Body of pancreas (tissue), 4 donors: Measurements from ENCODE around the gene ACP7. TPM values are rescaled to one million over a fixed set of nuclear protein-coding genes. Genes with fewer than 3 reads are reported as not detected.
"Not testable (repeated sequence)": the region's sequence is repeated elsewhere in the genome, so short reads cannot be mapped to it uniquely, and the experiment has no call there.

ENCODE experiments used
- ATAC-seq: fragments of 150-250 bp; one replicate; pipeline ENCODE4 v1.9.1; 2016
- DNase-seq, 4 donors: peaks; one replicate each; pipeline ENCODE4 v3.0.0-alpha.2; 2019
- H3K27ac ChIP-seq, 4 donors: fragments of 200-600 bp; sonication (generic); 1 replicate in 3 of 4; 2 replicates in 1 of 4; pipeline versions ENCODE4 v1.5.1 to v1.6.1; 2016 to 2019; ENCODE audit warnings: mild to moderate bottlenecking in 1 of 4, mixed read lengths in 1 of 4, moderate library complexity in 1 of 4
- H3K27me3 ChIP-seq, 2 donors: fragments of 200-600 bp; sonication (generic); one replicate each; pipeline ENCODE4 v1.6.0; 2016; ENCODE audit warnings: mild to moderate bottlenecking in 1 of 2
- H3K36me3 ChIP-seq, 2 donors: fragments of 200-600 bp; sonication (generic); replicated peaks in 1 of 2; 2 replicates each; pipeline ENCODE4 v1.5.1; 2016; ENCODE audit warnings: low read depth in 2 of 2; ENCODE audit not compliant: insufficient read depth in 1 of 2
- H3K4me1 ChIP-seq: fragments of 200-600 bp; sonication (generic); one replicate; pipeline ENCODE4 v1.6.0; 2016
- H3K4me3 ChIP-seq, 2 donors: fragments of 200-600 bp; sonication (generic); 1 replicate in 1 of 2; 2 replicates in 1 of 2; pipeline ENCODE4 v1.5.1; 2016 to 2019
- H3K9me3 ChIP-seq, 3 donors: fragments of 200-600 bp; sonication (generic); 1 replicate in 2 of 3; 2 replicates in 1 of 3; pipeline ENCODE4 v1.5.1; 2016
- POLR2A ChIP-seq, 3 donors: fragments of 450-650 bp; IDR thresholded peaks; one replicate each; pipeline ENCODE4 v1.6.1; 2016; ENCODE audit warnings: antibody characterized with exemption in 3 of 3, mild to moderate bottlenecking in 2 of 3
- WGBS, 2 donors: methylation state at CpG; one replicate each; pipeline ENCODE4 v1.1.5; 2017; 5-methylcytosine and 5-hydroxymethylcytosine counted together
- intact Hi-C: fragments of 100-400 bp; cut with DNase I; formaldehyde crosslinking; loops from one replicate; pipeline ENCODE4 v1.15.1; 2023
- total RNA-seq, 2 donors: library from RNA; depleted of rRNA; stranded (reverse); fragments of >200 nt; gene quantifications; one replicate each; pipeline ENCODE4 v1.1.0, GENCODE V29; 2016
- TF ChIP-seq, protein P1 (sequence below), 7 experiments: fragments of 450-650 bp in 4 of 7; fragments of 200-600 bp in 3 of 7; sonication (generic) in 3 of 7; IDR thresholded peaks; one replicate each; pipeline ENCODE4 v1.5.1; 2016 to 2019; ENCODE audit warnings: antibody characterized with exemption in 7 of 7

The ACP7 gene
- total RNA-seq, 2 donors from 2014 or later = not detected

DNA sequence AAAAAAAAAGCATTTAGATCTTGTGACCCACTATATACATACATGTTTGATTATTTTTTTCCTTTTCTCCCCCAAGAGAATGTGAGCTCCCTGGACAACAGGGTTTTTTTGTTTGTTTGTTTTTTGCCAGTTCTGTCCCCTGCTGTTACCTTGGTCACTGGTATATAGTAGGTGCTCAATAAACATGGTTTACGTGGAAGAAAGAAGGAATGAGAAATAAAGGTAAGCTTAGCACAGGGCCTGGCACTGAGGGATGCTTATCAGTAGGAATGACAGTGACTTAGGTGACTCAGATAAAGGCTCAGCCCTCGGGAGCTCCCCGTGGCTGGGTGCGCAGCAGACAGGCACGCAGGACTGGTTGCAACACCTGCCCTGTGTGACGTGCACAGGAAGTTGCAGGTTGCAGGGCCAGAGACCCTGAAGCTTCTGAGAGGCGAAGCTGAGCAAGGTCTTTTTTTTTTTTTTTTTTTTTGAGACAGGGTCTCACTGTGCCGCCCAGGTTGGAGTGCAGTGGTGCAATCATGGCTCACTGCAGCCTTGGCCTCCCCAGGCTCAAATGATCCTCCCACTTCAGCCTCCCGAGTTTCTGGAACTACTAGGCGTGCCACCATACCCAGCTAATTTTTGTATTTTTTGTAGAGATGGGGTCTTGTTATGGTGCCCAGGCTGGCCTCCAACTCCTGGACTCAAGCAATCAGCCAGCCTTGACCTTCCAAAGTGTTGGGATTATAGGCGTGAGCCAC lies 31.1 kb downstream of the ACP7 start:
- no peak for DNase-seq
- Histone ChIP-seq H3K27ac (no peak overlapping the region), H3K27me3 (no peaks in the 10 kb centered on the region), H3K4me3 (no peak overlapping the region), H3K36me3 (no peaks in the 10 kb centered on the region), H3K4me1 (peaks cover 12% of the 10 kb centered on the region), H3K9me3 (no peaks in the 10 kb centered on the region)
- ATAC-seq = no peak
- intact Hi-C loops = loop anchor here (5.0 kb wide), 1 partner anchor 202 kb away; no protein-coding TSS in a partner anchor
- WGBS, 2 donors = 75 to 81% methylated on average over 9 to 11 of the region's 11 CpGs
- no peak for TF ChIP-seq POLR2A (IDR thresholded peaks at IDR 0.05)
- TF ChIP-seq, protein P1, sequence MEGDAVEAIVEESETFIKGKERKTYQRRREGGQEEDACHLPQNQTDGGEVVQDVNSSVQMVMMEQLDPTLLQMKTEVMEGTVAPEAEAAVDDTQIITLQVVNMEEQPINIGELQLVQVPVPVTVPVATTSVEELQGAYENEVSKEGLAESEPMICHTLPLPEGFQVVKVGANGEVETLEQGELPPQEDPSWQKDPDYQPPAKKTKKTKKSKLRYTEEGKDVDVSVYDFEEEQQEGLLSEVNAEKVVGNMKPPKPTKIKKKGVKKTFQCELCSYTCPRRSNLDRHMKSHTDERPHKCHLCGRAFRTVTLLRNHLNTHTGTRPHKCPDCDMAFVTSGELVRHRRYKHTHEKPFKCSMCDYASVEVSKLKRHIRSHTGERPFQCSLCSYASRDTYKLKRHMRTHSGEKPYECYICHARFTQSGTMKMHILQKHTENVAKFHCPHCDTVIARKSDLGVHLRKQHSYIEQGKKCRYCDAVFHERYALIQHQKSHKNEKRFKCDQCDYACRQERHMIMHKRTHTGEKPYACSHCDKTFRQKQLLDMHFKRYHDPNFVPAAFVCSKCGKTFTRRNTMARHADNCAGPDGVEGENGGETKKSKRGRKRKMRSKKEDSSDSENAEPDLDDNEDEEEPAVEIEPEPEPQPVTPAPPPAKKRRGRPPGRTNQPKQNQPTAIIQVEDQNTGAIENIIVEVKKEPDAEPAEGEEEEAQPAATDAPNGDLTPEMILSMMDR (IDR thresholded peaks at IDR 0.05) = no peak

- not testable (repeated sequence) for DNase-seq, H3K4me3 ChIP-seq, H3K9me3 ChIP-seq, H3K27me3 ChIP-seq, H3K36me3 ChIP-seq, H3K27ac ChIP-seq, ATAC-seq
- 76 to 85% methylated on average over 8 of the region's 8 CpGs for WGBS, 2 donors
- peaks cover 10% of the 10 kb centered on the region for H3K4me1 ChIP-seq
- intact Hi-C loops = loop anchor here (5.0 kb wide), 1 partner anchor 200 kb away; no protein-coding TSS in a partner anchor
These were observed 32.9 kb downstream of the ACP7 start for GRCh38 chr19:39117023-39117422.

DNA sequence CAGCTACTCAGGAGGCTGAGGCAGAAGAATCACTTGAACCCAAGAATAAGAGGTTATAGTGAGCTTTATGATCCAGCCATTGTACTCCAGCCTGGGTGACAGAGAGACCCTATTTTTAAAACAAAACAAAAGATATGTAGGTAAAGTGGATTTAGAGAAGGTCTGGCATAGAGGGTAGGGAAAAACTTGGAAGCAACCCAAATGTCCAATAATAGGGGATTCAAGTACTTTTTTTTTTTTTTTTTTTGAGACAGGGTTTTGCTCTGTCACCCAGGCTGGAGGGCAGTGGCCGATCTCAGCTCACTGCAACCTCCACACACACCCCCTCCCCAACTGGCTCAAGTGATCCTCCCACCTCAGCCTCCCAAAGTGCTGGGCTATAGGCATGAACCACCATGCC lies 35.7 kb downstream of the ACP7 start:
- no peak for ATAC-seq
- Histone ChIP-seq H3K4me3 (no peak overlapping the region), H3K27me3 (no peaks in the 10 kb centered on the region), H3K36me3 (no peaks in the 10 kb centered on the region), H3K27ac (no peak overlapping the region), H3K4me1 (no peaks in the 10 kb centered on the region), H3K9me3 (no peaks in the 10 kb centered on the region)
- intact Hi-C loops = loop anchor here (5.0 kb wide), 2 partner anchors 67 to 197 kb away; no protein-coding TSS in a partner anchor
- 64% methylated on average over 1 of the region's 1 CpG for WGBS, 2 donors
- TF ChIP-seq POLR2A (IDR thresholded peaks at IDR 0.05) = no peak
- TF ChIP-seq, protein P1 (IDR thresholded peaks at IDR 0.05) = no peak
- no peak for DNase-seq

DNA sequence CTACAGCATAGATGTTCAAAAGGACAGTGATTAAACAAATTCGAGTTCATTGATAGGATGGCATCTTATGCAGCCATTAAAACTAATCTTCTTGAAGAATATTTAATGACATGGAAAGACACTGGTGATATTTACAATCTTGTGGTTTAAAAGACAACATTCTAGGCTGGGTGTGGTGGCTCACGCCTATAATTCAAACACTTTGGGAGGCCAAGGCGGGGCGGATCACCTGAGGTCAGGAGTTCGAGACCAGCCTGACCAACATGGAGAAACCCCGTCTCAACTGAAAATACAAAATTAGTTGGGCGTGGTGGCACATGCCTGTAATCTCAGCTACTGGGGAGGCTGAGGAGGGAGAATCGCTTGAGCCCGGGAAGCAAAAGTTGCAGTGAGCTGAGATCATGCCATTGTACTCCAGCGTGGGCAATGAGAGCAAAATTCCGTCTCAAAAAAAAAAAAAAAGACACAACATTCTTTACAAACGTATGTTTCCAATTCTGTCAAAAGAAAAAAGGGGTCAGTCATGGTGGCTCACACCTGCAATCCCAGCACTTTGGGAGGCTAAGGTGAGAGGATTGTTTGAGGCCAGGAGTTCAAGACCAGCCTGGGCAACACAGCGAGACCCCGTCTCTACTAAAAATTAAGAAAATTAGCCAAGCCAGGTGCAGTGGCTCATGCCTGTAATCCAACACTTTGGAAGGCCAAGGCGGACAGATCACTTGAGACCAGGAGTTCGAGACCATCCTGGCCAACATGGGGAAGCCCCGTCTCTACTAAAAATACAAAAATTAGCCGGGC lies 39.0 kb downstream of the ACP7 start:
- intact Hi-C loops = loop anchor here (5.0 kb wide), 1 partner anchor 64 kb away; no protein-coding TSS in a partner anchor
- DNase-seq (no peak), ATAC-seq (no peak)
- TF ChIP-seq, protein P1 (IDR thresholded peaks at IDR 0.05) = no peak
- no peak for TF ChIP-seq POLR2A (IDR thresholded peaks at IDR 0.05)
- 77 to 80% methylated on average over 18 of the region's 18 CpGs for WGBS, 2 donors
- Histone ChIP-seq H3K36me3 (no peaks in the 10 kb centered on the region), H3K9me3 (no peaks in the 10 kb centered on the region), H3K4me3 (no peak overlapping the region), H3K4me1 (peaks cover 15% of the 10 kb centered on the region), H3K27ac (no peak overlapping the region), H3K27me3 (no peaks in the 10 kb centered on the region)

- no peaks in the 10 kb centered on the region for H3K27me3 ChIP-seq
- DNase-seq (no peak), ATAC-seq (no peak)
- H3K4me3 ChIP-seq = no peak overlapping the region
- intact Hi-C loops = loop anchor here (5.0 kb wide), 1 partner anchor 63 kb away; no protein-coding TSS in a partner anchor
- H3K9me3 ChIP-seq = no peaks in the 10 kb centered on the region
- H3K4me1 ChIP-seq = peaks cover 26% of the 10 kb centered on the region
- 53 to 57% methylated on average over 7 of the region's 7 CpGs for WGBS, 2 donors
- TF ChIP-seq POLR2A (IDR thresholded peaks at IDR 0.05) = no peak
- TF ChIP-seq, protein P1 (IDR thresholded peaks at IDR 0.05) = no peak
- H3K27ac ChIP-seq = no peak overlapping the region
- H3K36me3 ChIP-seq = no peaks in the 10 kb centered on the region
These were observed 40.1 kb downstream of the ACP7 start for GRCh38 chr19:39124136-39124764.
